ENCODE results near the gene FGA.

The FGA gene

DNA sequence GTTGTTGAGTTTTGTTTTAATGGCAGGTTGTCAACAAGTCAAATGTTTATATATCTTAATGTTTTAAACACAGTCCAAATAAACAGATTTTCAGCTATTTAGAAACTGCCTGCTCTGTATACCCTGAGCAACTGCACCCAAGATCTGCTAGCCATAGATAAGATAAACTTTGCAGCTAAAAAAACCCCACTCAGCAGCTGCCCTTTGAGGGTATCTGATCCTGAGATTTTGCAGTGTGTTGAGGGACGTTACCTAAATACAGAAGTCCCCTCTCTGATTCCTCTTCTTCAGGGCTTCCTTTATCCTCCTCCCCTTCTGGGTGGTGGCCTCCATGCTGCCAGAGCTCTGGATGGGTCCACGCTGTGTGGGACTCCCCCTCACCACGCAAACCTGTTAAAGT lies 32.9 kb upstream of the FGA start:
- FAIRE-seq, result no peak
- TF ChIP-seq, protein P1, sequence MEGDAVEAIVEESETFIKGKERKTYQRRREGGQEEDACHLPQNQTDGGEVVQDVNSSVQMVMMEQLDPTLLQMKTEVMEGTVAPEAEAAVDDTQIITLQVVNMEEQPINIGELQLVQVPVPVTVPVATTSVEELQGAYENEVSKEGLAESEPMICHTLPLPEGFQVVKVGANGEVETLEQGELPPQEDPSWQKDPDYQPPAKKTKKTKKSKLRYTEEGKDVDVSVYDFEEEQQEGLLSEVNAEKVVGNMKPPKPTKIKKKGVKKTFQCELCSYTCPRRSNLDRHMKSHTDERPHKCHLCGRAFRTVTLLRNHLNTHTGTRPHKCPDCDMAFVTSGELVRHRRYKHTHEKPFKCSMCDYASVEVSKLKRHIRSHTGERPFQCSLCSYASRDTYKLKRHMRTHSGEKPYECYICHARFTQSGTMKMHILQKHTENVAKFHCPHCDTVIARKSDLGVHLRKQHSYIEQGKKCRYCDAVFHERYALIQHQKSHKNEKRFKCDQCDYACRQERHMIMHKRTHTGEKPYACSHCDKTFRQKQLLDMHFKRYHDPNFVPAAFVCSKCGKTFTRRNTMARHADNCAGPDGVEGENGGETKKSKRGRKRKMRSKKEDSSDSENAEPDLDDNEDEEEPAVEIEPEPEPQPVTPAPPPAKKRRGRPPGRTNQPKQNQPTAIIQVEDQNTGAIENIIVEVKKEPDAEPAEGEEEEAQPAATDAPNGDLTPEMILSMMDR (IDR thresholded peaks at IDR 0.05; ENCODE audit: insufficient read depth, missing control alignments), result no peak
- no peak for DNase-seq (ENCODE audit: insufficient read length, low spot score)

DNA sequence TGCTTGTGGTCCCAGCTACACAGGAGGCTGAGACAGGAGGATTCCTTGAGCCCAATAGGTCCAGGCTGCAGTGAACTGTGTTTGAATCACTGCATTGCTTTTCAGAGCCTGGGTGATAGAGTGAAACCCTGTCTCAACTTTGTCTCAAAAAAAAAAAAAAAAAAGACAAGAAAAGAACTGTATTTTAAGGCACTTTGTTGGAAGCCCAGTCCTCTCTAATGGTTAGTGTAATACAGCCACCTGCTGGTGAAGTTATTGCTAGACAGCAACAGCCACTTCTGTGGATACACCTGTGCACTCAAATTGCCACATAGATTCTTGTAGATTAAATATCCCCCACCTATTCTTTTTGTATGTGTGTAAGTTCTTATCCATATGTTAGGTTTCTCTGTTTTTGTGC lies 32.1 kb upstream of the FGA start:
- FAIRE-seq (no peak), DNase-seq (ENCODE audit: insufficient read length, low spot score) (no peak)
- TF ChIP-seq, protein P1 (IDR thresholded peaks at IDR 0.05; ENCODE audit: insufficient read depth, missing control alignments), result peak; percentile 54

DNA sequence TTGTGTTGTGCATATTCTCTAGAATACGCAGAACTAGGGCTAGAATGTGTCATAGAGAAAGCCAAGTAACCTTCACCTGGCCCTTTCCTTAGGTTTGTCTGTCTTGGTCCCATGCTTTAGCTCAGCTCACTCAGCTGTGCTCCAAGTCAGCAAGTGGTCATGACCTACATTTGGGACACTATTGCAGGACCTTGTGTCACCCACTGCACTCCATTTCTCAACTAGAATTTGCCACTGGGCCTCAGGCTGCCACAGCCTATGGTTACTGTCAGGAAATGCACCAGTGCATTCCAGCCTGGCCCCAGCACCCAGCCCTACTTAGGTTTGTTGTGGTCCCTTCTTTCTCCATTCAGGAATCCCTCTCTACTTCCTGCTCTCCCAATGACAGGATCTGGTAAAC lies 29.6 kb upstream of the FGA start:
- no peak for DNase-seq (ENCODE audit: insufficient read length, low spot score)
- FAIRE-seq, result no peak
- TF ChIP-seq, protein P1 (IDR thresholded peaks at IDR 0.05; ENCODE audit: insufficient read depth, missing control alignments), result no peak

DNA sequence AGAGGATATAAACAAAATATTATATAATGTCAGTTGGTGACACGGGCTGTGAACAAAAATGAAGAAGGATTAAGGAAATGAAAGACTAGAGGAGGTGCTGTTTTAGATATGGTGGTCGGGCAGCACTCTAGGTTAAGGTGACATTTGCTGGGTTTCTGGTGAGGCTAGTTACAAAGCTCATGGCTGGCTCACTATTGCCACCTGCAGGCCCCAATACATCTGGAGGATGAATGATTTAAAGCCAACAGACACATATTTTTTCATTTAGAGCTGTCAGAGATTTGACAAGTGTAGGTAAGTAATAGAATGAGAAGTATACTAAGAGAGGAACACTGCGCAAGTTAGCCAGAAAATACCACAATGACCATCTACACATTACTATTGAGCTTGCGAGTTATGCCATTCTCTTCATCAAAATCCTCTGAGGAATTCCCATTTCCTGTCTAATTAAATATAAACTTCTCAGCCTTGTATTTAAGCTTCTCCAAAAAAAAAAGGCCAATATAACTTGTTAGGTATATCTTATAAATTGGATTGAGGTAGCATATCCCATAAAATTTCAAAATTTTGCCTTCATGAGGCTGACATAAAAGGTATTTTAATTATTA lies 28.3 kb upstream of the FGA start:
- no peak for DNase-seq (ENCODE audit: insufficient read length, low spot score)
- FAIRE-seq, result no peak
- TF ChIP-seq, protein P1 (IDR thresholded peaks at IDR 0.05; ENCODE audit: insufficient read depth, missing control alignments), result peak; percentile 60

DNA sequence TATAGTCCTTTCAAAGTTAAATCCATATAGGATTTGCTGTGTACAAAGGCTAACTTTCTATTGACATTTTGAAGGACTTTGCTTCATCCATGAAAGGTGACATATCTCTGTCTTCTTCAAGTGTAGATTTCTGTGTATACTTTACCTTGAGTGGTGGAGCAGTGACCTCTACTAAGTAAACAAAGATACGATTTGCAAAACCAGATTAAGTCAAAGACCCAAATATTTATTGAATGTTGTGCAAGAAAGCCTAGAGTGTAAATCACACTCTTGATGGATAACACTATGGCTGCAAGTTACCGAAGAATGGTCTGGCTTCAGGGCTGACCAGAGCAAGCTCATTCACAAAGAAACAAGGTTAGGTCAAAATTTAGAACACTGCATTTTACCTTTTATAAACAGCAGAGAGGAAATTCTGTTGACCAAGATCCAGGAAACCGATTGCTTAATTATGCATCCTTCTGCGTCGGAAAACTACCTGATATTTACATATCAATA lies 27.3 kb upstream of the FGA start:
- TF ChIP-seq, protein P1 (IDR thresholded peaks at IDR 0.05; ENCODE audit: insufficient read depth, missing control alignments), result no peak
- no peak for DNase-seq (ENCODE audit: insufficient read length, low spot score)
- FAIRE-seq, result no peak

DNA sequence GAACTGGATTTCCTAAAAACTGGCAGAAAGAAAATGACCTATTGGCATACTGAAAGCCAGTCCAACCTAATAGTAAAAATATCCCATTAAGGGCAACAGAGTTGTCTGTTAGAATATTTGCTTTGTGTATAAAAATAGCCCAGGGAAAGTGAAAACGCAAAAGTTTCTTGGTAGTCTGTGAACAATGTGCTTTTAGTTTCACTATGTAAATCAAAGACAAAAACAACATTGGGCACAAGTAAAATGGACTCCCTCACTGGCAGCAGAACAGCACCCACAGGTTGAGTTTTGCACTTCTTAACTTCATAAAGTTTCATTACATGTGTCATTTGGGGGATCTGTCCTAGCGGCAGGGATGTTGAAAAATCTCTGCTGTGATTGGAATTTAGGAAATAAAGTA lies 26.2 kb upstream of the FGA start:
- DNase-seq (ENCODE audit: insufficient read length, low spot score) (no peak), FAIRE-seq (no peak)
- TF ChIP-seq, protein P1 (IDR thresholded peaks at IDR 0.05; ENCODE audit: insufficient read depth, missing control alignments), result no peak

DNA sequence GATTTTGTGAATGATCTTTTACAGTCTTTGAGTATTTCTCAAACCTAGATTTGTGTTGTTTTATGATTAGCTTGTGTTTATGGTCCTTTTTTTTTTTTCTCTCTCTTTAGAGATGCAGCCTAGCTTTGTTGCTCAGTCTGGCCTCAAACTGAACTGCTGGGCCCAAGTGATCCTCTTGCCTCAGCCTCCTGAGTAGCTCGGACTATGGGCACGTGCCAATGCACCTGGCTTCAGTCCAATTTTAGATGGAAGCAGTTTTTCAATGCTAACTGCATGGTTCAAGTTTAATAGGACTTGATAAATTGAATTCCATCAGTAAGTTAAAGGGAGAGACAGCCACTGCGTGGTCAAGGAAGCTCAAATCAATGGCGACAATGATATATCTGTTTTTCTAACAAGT lies 25.7 kb upstream of the FGA start:
- TF ChIP-seq, protein P1 (IDR thresholded peaks at IDR 0.05; ENCODE audit: insufficient read depth, missing control alignments), result no peak
- DNase-seq (ENCODE audit: insufficient read length, low spot score) (no peak), FAIRE-seq (no peak)
